Activated naive CD8-positive, alpha-beta T cell treated with anti-CD3 and anti-CD28 coated beads, Interleukin-2, amount 50 U/mL, for 24 hours (primary cell): ENCODE results near the gene DPYSL5.

Experiments used
- ATAC-seq: fragments of 150-1000 bp; cut with Tn5 transposase; one replicate; pipeline ENCODE4 v1.10.0; 2021
- DNase-seq: peaks from one replicate; pipeline ENCODE4 v3.0.0; 2021
- H3K27ac Mint-ChIP-seq: one replicate; pipeline ENCODE4 v1.8.0; 2021; ENCODE audit warnings: mild to moderate bottlenecking, mixed read lengths
- H3K27me3 Mint-ChIP-seq: one replicate; pipeline ENCODE4 v1.8.0; 2021; ENCODE audit warnings: mixed read lengths
- H3K36me3 Mint-ChIP-seq: one replicate; pipeline ENCODE4 v1.8.0; 2021; ENCODE audit warnings: low read depth, mixed read lengths
- H3K4me1 Mint-ChIP-seq: one replicate; pipeline ENCODE4 v1.8.0; 2021; ENCODE audit warnings: mixed read lengths
- H3K4me3 Mint-ChIP-seq: one replicate; pipeline ENCODE4 v1.8.0; 2021; ENCODE audit warnings: mild to moderate bottlenecking, moderate library complexity, mixed read lengths
- H3K9me3 Mint-ChIP-seq: one replicate; pipeline ENCODE4 v1.8.0; 2021; ENCODE audit warnings: mixed read lengths

DPYSL5 gene

DNA sequence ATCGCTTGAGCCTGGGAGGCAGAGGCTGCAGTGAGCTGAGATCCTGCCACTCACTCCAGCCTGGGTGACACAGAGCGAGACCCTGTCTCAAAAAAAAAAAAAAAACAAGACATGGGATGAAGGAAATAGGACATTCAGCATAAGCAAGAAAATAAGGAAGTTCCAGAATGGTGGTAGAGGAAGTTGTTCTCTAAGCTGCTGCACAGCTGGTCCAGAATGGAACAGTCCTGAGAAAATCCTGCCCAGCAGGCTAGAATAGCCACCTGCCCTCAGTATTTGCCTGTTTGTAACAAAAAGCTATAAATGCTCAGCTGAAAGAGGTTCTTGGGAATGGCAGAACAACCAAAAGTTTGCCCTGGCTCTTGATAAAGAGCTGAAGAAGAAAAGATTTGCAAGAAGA is 111.4 kb downstream of the DPYSL5 start:
- Mint-ChIP-seq H3K27me3 (peaks cover 21% of the 10 kb centered on the region), H3K9me3 (no peaks in the 10 kb centered on the region), H3K36me3 (no peaks in the 10 kb centered on the region), H3K4me1 (no peaks in the 10 kb centered on the region), H3K4me3 (no peak overlapping the region), H3K27ac (no peak overlapping the region)
- DNase-seq (no peak), ATAC-seq (no peak)

DNA sequence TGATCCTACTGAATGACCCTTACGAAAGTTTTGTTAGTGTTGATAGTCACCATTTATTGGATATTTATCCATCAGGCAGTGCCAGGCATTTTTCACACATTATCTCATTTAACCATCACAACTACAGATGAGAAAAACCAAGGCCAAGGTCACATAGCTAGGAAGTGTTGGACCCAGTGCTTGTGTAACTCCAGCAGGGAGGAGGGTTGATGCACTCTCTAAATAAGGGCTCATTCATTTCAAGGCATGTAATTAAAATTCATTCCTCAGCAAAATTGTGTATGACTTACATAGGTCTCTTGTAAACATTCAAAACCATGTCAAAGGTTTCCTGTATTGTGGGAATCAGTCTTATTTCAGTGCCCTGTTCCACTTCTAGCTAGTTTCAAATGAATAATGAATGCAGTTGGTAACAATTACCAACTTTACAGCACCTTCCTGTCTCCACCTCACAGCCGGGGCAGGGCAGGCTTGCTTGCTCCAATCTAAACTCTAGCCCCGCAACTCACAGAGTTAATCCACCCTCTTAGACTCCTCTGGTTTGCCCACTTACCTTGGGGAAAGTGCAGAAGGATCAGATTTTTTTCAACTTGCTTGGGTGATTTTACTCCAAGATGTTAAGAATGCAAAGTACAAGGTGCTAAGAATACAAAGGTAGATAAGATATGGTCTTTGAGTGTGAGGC is 116.7 kb downstream of the DPYSL5 start:
- Mint-ChIP-seq H3K4me3 (no peak overlapping the region), H3K4me1 (peaks cover 6% of the 10 kb centered on the region), H3K27ac (no peak overlapping the region), H3K36me3 (no peaks in the 10 kb centered on the region), H3K27me3 (peaks cover 36% of the 10 kb centered on the region), H3K9me3 (no peaks in the 10 kb centered on the region)
- ATAC-seq (no peak), DNase-seq (no peak)

DNA sequence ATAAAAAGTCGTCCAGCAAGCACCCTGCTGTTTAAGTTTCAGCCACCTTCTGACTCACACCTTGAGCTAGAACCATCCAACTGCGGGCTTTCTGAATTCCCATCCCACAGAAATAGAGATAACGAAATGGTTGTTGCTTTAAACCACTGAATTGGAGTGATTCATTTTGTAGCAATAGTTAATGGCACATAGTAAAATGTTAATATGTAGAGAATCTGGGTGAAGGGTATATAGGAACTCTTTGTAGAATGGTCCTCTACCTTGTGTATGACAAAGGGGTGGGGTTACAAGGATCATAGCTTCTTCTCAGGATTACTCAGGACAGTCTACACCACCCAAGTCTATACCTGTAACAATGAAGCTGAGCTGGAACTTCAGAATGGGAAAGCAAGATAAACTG is 120.1 kb downstream of the DPYSL5 start:
- DNase-seq (no peak), ATAC-seq (no peak)
- no peak overlapping the region for H3K4me3 Mint-ChIP-seq
- peaks cover 25% of the 10 kb centered on the region for H3K27me3 Mint-ChIP-seq
- H3K4me1 Mint-ChIP-seq = peaks cover 17% of the 10 kb centered on the region
- no peak overlapping the region for H3K27ac Mint-ChIP-seq
- no peaks in the 10 kb centered on the region for H3K9me3 Mint-ChIP-seq
- no peaks in the 10 kb centered on the region for H3K36me3 Mint-ChIP-seq

- DNase-seq (no peak), ATAC-seq (no peak)
- H3K4me3 Mint-ChIP-seq = peak overlapping the region; percentile 59
- peaks cover 17% of the 10 kb centered on the region for H3K4me1 Mint-ChIP-seq
- peak overlapping the region; percentile 38 for H3K27ac Mint-ChIP-seq
- H3K36me3 Mint-ChIP-seq = no peaks in the 10 kb centered on the region
- no peaks in the 10 kb centered on the region for H3K9me3 Mint-ChIP-seq
- peaks cover 25% of the 10 kb centered on the region for H3K27me3 Mint-ChIP-seq
Measured at GRCh38 chr2:26969077-26969844, 121.3 kb downstream of the DPYSL5 start.

DNA sequence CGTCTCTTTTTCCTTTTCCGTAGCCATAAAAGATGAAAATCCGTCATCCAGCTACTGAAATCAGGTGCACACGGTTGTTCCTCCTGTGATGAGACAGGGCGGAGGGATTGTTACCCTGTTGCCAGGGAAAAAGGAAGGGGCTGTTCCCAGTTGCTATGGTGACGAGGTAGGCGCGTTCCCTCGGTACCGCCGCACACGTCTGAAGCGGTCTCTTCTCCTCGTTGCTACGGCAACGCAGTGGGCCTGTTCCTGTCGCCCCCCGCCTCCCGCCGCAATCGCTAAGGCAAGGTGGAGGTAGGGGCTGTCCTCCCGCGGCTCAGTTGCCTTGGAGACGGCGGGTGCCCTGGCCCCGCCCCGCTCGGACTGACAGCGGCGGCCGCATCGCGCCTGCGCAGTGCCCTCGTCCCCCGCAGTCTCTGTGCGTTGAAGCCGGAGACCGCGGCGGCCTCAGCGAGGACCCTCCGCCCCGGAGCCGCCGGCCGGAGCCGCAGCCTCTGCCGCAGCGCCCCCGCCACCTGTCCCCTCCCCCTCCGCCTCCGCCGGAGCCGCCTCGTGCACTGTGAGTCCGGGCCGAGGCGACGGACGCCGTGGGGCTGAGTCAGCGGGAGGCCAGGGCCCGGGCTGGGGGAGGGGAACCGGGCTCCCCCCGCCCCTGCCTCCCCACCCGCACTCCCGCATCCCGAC is 122.5 kb downstream of the DPYSL5 start, which contains the start of gene MAPRE3:
Gene MAPRE3, plus strand, starts transcription at position 394 of the 684 bp plus-strand sequence. CDS start 51,582 bp downstream, outside the sequence.
- Mint-ChIP-seq H3K27ac (peak within 1 kb of the TSS; percentile 53), H3K4me3 (peak within 1 kb of the TSS; percentile 75), H3K27me3 (peaks cover 21% of the 10 kb centered on the region), H3K4me1 (peaks cover 17% of the 10 kb centered on the region), H3K9me3 (no peaks in the 10 kb centered on the region), H3K36me3 (no peaks in the 10 kb centered on the region)
- ATAC-seq (peak; percentile 88), DNase-seq (peak; percentile 81)

DNA sequence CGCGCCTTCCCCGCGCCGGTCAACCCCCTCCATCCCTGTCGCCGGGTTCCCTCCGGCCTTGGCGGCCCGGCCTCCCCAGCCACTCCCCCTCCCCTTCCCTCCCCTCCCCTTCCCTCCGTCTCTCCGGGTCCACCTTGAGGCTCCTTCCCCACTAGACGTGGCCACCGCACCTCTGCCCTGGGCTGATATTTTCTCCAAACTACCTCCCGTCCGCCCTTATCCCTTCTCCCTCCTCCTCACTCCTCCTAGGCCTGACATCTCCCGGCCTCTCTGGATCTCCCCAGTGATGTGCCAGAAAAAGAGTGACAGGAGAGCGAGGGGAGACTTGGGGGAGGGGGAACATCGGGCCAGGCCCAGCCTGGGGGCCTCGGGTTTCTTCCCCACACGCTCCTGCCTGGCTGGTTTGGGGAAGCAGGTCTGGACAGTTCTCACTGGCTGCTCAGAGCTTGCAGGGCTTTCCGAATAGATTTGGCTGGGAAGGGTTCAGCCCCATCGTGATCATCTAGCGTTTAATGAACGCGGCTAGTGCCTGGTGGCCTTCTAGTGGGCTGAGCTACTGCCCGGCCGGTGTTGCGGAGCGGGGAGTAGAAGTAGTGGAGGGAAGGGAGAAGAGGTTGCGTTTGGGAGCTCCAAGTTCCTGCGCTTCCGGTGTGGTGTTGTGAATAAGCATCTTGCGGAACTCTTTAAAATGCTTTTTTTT is 123.1 kb downstream of the DPYSL5 start:
- DNase-seq = peak; percentile 6
- peaks cover 21% of the 10 kb centered on the region for H3K27me3 Mint-ChIP-seq
- no peaks in the 10 kb centered on the region for H3K36me3 Mint-ChIP-seq
- ATAC-seq = no peak
- no peaks in the 10 kb centered on the region for H3K9me3 Mint-ChIP-seq
- H3K4me3 Mint-ChIP-seq = peak overlapping the region; percentile 75
- H3K27ac Mint-ChIP-seq = peak overlapping the region; percentile 53
- peaks cover 17% of the 10 kb centered on the region for H3K4me1 Mint-ChIP-seq

- Mint-ChIP-seq H3K36me3 (no peaks in the 10 kb centered on the region), H3K27me3 (peaks cover 17% of the 10 kb centered on the region)
Measured at GRCh38 chr2:26971911-26972786, 124.2 kb downstream of the DPYSL5 start.

GRCh38 chr2:26974352-26974751 is 126.4 kb downstream of the DPYSL5 start:
- H3K4me3 Mint-ChIP-seq = no peak overlapping the region
- ATAC-seq (no peak), DNase-seq (no peak)
- peaks cover 14% of the 10 kb centered on the region for H3K4me1 Mint-ChIP-seq
- H3K36me3 Mint-ChIP-seq = no peaks in the 10 kb centered on the region
- peaks cover 3% of the 10 kb centered on the region for H3K27me3 Mint-ChIP-seq
- H3K27ac Mint-ChIP-seq = no peak overlapping the region
- no peaks in the 10 kb centered on the region for H3K9me3 Mint-ChIP-seq

More at GRCh38 chr2:26971911-26972786, 124.2 kb downstream of the DPYSL5 start:
- no peaks in the 10 kb centered on the region for H3K9me3 Mint-ChIP-seq
- H3K27ac Mint-ChIP-seq = no peak overlapping the region
- ATAC-seq (no peak), DNase-seq (no peak)
- peaks cover 17% of the 10 kb centered on the region for H3K4me1 Mint-ChIP-seq
- peak overlapping the region; percentile 75 for H3K4me3 Mint-ChIP-seq

- no peak for ATAC-seq
- H3K9me3 Mint-ChIP-seq = no peaks in the 10 kb centered on the region
- H3K4me1 Mint-ChIP-seq = peaks cover 8% of the 10 kb centered on the region
- H3K36me3 Mint-ChIP-seq = no peaks in the 10 kb centered on the region
- DNase-seq = no peak
- H3K27me3 Mint-ChIP-seq = no peaks in the 10 kb centered on the region
- H3K27ac Mint-ChIP-seq = no peak overlapping the region
- no peak overlapping the region for H3K4me3 Mint-ChIP-seq
Measured at GRCh38 chr2:26975102-26975501, 127.2 kb downstream of the DPYSL5 start.

DNA sequence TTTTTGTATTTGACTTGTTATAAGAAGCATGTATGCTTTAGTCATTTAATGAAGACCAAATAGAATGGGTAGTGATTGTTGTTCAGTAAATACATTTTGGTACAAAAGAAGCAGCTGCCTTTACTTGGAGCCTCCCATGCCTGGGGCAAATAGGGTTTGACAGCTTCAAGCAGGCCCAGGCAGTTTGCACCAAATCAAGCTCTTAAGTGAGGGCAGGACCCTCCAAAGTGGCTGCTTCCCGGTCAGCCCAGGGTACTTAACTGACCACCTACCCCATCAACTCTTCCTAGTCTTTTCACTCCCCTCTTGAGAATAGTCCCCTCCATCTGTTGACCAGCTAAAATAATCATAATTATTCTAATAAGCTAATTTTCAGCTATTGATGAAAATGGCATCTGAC is 127.7 kb downstream of the DPYSL5 start:
- Mint-ChIP-seq H3K27me3 (no peaks in the 10 kb centered on the region), H3K4me1 (peaks cover 6% of the 10 kb centered on the region), H3K4me3 (no peak overlapping the region), H3K27ac (no peak overlapping the region), H3K36me3 (no peaks in the 10 kb centered on the region), H3K9me3 (no peaks in the 10 kb centered on the region)
- DNase-seq = no peak
- no peak for ATAC-seq

GRCh38 chr2:26976237-26976636 is 128.3 kb downstream of the DPYSL5 start:
- no peak overlapping the region for H3K4me3 Mint-ChIP-seq
- H3K4me1 Mint-ChIP-seq = peaks cover 3% of the 10 kb centered on the region
- DNase-seq = no peak
- H3K36me3 Mint-ChIP-seq = no peaks in the 10 kb centered on the region
- no peaks in the 10 kb centered on the region for H3K9me3 Mint-ChIP-seq
- no peak for ATAC-seq
- no peaks in the 10 kb centered on the region for H3K27me3 Mint-ChIP-seq
- no peak overlapping the region for H3K27ac Mint-ChIP-seq

DNA sequence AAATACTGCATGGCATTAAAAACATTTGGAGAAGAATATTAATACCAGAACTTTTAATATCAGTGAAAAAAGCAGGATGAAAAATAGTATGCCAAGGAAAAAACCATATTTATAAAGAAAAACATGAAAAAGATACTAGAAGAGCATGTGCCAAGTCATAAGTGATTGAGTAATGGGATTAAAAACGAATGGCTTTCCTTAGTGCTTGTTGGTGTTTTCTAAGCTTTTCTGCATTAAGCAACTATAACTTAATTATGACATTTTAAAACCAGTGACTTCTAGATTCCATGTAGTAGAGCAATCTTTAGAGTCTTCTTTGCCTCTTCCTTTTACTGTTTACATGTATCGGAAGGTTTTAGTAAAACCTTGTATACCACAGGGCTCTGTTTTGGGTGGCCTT is 129.1 kb downstream of the DPYSL5 start:
- no peaks in the 10 kb centered on the region for H3K27me3 Mint-ChIP-seq
- H3K36me3 Mint-ChIP-seq = no peaks in the 10 kb centered on the region
- H3K9me3 Mint-ChIP-seq = no peaks in the 10 kb centered on the region
- ATAC-seq (no peak), DNase-seq (no peak)
- no peak overlapping the region for H3K4me3 Mint-ChIP-seq
- no peaks in the 10 kb centered on the region for H3K4me1 Mint-ChIP-seq
- no peak overlapping the region for H3K27ac Mint-ChIP-seq

DNA sequence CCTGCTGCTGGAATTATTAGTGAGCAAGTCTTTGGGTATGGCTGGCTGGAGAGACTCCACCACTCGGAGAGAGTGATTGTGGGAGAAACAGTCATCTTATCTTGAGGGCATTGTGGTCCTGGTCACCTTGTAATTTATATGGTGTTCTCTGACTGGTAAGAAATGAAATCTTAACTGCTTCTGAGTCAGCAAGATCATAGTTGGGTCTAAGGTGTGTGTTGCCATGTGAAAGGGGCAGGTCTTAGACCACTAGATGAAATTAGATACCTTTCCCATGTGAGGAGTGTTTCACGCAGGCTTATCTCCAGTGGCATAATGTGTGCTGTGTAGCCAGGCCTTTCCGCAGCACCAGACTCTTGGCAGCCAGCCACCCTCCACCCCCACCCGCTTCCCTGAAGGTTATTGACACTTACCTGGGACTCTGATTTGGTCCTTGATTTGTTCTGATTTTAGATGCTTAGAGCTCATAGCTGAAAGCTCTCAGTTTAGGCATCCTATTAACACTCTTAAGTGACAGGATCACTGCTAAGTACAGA is 130.2 kb downstream of the DPYSL5 start:
- ATAC-seq = no peak
- H3K27me3 Mint-ChIP-seq = no peaks in the 10 kb centered on the region
- no peaks in the 10 kb centered on the region for H3K36me3 Mint-ChIP-seq
- DNase-seq = no peak
- no peaks in the 10 kb centered on the region for H3K4me1 Mint-ChIP-seq
- no peaks in the 10 kb centered on the region for H3K9me3 Mint-ChIP-seq
- no peak overlapping the region for H3K27ac Mint-ChIP-seq
- H3K4me3 Mint-ChIP-seq = no peak overlapping the region
